Globus pallidus (tissue), 1 donor: ENCODE measurements around the gene ERC1.
A peak's percentile ranks its signal among the peaks of the same experiment; 100 is the strongest.
"Not testable (repeated sequence)": the region's sequence is repeated elsewhere in the genome, so short reads cannot be mapped to it uniquely, and the experiment has no call there.

Source experiments
- DNase-seq: peaks from one replicate; pipeline ENCODE4 v3.0.0-alpha.2; 2015; ENCODE audit warnings: low spot score

ERC1 gene

DNA sequence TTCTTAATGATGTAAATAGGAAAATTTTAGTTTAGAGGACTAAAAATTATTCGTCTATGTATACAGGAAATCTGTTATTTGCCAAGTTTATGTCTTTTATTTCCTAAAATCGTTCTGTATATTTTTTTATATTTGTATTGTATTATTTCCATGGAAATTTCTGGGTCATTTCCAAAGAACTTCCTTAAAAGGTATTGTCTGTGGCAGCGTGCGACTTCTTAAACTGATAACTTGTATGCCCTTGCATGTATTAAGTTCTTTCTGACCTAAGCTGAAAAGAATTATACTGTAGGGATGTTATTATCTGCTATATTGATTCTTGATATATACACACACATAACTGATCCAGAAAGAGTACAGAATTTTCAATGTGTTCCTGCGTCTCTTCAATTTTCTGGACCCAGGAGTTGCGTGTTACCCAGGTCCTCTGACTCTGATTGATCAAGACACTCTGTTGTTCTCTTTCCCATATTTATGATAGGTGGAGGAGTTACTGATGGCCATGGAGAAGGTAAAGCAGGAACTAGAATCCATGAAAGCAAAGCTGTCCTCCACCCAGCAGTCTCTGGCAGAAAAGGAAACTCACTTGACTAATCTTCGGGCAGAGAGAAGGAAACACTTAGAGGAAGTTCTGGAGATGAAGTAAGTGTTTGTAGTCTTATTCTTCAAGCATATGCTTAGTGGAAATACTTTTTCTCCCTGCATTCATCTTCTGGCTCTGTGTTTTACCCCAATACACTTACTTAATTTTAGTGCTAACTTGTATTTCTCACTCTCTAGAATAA lies 298.5 kb downstream of the ERC1 start:
- DNase-seq = peak; percentile 11

DNA sequence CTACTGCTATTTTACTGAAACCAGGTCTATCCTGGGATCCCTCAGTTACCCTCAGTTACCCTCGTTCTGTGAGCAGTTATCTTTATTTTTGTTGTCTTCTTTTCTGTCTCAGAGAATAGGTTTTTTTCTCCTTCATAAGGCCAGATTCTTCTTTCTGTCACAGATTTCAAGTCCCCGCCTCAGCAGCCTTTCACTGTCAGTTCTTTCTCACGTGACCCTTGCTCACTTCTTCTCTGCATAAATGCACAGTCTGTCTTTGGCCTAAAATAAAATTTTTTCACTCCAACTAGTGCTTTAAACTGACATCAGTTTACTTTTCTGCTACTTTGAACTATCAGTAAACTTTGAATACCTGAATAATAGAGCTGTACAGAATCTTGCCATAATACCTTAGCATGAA lies 299.7 kb downstream of the ERC1 start:
- DNase-seq = no peak

DNA sequence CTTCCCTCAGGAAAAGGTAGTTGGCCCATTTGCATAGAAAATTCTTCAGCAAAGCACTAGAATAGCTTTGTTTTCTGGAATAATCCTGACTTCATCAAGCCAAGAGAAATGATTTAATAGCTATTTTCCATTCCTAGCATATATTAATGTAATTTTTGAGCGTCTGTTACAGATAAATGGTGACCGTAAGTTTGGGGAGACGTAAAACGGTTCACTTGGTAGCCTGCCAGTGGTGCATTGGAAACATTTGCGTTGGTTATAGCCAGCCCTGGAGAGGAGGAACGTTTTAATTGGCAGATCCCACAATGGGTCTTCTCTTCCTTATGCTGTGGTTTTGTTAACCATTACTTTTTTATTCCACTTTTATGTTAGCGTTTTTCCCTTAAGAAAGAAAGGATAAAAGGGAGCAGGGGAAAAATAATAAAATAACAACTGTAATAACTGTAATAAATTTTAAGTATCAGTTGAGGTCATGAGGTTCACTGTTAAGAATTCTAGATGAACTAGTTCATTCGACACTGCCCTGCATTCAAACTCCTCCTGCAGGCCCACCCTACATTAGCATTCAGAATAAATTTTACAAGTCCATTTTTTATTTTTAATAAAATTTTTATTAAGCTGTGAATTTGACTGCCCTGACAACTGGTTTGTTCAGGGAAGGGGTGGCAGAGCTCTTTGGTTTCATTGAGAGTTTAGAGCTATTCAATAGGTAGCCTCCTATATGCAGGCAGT lies 300.7 kb downstream of the ERC1 start:
- DNase-seq = no peak

DNA sequence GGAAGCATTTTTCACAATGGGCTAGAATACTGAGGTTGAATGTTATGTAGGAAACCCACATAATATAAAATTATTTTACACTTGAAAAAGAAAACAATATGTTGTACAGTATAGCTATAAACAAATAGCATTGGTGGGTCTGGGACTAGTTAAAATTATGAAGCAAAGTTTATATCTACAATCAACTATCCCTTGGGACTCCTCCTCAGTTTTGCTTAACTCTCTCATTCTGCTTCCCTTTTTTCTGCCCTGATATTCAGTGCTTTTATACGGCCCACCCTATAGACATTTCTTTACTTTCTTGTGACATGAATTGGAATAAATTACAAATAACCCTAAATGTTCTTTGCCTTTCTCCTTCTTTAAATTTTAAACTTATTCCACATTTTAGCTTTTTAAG lies 302.9 kb downstream of the ERC1 start:
- DNase-seq = no peak

DNA sequence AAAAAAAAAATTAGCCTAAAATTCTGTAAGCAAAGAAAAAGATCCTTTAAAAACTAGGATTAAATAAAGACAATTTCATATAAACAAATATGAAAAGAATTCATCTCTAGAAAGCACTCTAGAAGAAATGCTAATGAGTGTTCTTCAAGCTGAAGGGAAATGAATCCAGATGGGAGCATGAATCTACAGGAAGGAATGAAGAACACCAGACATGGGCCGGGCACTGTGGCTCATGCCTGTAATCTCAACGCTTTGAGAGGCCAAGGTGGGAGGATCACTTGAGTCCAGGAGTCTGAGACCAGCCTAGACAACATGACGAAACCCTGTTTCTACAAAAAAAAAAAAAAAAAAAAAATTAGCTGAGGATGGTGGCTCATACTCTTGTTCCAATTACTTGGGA lies 306.2 kb downstream of the ERC1 start:
- no peak for DNase-seq

DNA sequence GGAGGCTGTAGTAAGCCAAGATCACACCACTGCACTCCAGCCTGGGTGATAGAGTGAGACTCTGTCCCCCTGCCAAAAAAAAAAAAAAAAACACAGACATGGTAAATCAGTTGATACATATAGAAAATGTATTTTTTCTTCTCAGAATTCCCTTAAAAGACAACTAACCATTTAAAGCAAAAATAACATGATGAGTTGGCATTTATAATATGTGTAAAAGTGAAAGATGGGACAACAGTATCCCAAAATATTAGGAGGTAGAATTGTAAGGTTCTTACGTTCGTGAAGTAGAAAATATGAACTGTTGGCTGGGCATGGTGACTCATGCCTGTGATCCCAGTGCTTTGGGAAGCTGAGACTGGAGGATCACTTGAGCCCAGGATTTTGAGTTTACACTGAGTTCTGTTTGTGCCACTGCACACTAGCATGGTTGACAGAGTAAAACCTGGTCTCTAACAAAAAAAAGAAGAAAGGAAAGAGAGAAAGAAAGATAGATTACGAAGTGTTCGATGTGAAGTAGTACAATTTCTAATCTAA lies 306.7 kb downstream of the ERC1 start:
- DNase-seq = no peak

DNA sequence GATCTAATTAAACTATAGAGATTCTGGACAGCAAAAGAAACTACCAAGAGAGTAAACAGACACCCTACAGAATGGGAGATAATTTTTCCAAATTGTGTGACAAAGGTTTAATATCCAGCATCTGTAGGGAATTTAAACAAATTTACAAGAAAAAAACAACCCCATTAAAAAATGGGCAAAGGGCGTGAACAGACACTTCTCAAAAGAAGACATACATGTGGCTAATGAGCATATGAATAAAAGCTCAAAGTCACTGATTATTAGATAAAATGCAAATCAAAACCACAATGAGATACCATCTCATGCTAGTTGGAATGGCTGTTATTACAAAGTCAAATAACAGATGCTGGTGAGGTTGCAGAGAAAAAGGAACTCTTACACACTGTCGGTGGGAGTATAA lies 309.4 kb downstream of the ERC1 start:
- DNase-seq = no peak

DNA sequence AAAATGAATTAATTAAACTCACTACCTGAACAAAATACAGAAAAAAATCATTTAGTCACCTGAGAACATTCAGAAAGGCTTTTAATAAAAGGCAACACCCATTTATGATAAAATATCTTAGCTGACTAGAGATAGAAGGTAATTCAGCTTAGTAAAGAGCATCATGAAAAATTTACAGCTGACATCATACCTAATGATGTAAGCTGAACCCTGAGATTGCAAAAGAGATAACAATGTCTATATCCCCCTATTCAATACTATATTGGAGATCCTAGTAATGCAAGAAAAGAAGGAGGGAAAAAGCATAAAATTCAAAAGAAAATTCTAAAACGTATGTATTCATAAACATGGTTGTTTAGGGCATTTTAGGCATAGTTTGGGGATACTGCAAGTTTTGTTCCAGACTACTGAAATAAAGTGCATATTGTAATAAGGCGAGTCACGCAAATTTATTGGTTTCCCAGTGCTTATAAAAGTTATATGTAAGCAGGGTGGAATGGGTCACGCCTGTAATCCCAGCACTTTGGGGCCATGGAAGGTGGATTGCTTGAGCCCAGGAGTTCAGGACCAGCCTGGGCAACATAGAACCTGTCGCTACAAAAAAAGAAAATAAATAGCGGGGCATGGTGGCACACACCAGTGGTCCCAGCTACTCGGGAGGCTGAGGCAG lies 311.3 kb downstream of the ERC1 start:
- no peak for DNase-seq

DNA sequence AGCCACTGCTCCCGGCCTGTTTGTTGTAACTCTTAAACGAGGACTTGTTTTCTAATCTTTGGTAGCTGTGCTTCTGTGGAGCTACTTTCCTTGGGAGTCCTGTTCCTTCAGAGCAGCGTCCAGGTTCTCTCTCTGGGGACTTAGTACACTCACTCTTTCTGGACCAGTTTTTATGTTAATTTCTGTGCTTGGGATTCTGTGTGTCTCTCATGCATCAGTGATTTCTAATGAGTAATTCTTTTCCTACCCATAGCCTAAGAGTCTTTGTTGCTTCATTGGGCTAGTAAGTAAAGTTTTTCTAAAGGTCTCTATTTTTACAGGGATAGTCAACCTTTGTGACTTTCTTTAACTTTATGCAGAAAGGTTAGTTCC lies 314.0 kb downstream of the ERC1 start:
- no peak for DNase-seq

DNA sequence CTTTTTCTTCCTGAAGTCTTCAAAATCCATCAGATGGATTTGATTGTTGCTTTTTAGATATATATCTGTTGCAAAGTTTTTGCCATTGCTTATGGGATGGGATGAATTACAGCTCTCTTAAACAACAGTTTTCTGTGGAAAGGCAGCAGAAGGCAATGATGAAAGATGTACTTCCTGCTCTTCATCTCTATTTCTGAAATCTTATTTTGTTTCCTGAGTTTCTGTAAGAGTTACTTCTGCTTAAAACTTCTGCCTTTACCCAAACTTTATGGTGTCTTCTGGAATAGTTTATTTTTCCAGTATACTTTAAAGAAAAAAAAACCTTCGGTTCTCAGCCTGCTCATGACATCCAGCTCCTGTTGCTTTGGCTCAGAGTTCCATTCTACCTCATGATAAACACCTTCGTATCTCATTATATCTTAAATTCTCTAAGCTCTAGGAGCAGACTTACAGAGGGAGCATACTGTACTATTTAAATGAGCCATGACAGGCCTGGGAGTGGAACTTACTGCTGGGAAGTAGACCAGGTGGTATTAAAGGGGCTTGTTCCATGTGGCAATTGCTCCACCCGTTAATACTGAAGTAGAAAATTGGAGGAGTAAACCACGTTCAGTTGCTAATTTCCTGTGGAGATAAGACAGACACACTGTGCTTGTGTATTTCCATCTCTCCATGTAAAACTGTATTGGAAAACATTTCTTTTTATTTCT lies 314.9 kb downstream of the ERC1 start:
- DNase-seq = no peak

DNA sequence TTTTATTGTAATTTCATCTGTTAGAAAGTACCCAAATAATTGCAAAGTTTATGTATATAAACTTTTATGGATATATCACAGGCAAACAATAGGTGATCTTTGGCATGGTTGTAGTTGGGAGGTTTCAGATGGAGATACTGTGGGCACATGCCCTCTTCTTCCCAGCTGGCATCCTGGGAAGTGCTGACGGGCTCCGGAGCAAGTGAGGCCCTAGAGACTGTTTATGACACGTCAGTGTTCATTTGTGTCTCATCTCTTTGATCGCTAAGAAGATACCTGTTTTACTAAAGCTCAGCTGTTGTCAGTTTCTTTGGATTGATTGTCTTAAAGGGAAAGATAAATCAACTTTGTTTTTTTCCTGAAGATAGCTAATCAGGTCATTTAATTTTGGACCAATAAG lies 315.8 kb downstream of the ERC1 start:
- no peak for DNase-seq

DNA sequence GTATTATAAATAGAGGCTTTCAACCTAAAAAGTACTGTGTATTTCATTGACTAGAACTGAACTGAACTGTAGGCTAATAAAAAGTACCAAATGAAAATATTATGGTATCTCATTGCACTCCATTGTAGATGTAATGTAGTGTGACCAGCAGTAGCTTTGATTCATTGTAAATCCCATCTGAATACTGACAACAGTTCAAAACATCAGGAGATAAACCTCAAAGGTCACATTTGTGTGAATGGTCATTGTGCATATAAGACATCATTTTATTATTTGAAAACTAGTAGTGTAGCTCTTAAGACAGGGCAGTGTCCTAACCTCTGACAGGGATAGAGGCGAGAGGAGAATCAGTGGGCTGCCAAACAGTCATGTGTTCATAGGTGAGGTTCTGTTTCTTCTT lies 316.8 kb downstream of the ERC1 start:
- DNase-seq = no peak

DNA sequence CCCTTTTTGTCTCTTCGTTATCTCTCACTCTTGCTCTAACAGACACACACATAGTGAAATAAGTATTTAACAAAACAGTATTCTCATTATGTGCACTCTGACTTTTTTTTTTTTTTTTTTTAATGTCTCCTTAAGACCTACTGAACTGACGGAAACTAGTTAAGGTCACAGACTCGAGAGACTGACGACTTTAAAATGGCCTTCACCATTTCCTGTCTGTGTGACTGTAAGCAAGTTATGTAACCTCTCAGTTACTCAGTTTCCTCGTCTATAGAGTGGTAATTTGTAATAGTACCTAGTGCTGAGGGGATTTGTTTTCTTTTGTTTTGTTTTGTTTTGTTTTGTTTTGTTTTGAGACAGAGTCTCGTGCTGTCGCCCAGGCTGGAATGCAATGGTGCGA lies 318.6 kb downstream of the ERC1 start:
- DNase-seq = no peak

DNA sequence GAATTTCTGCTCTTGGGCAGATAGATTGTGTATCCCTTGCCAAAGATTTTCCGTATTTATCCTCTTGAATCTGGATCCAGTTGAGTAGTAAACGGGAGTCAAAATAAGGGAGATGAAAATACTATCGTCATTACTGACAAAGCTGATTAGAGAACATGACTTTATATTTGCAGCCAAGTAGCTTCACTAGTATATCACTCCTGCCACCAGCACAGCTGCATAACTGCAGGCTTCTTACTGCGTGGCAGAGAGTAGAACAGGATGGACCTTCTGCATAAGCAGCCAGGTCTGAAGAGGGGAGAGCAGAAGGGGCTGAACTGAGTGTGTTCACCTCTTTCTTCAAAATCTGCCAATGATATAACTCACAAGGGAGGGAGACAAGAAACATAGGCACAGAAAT lies 319.6 kb downstream of the ERC1 start:
- DNase-seq = no peak

DNA sequence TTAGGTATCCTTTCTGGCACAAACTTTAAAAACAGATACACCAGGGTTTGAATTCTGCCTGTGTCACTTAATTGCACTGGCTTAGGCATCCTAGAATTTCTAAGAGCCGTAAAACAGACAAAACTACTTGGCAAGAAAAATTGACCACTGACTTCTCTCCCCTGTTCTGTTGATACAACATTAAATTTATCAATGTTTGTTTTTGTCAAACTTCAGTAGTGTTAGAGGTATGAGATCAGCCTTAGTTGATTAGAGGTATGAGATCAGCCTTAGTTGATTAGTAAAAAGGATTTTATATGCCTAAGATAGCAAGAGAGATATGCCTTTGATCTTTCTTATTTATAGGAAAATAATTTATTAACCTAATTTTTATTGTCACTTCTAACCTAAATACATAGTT lies 320.1 kb downstream of the ERC1 start:
- DNase-seq = no peak

DNA sequence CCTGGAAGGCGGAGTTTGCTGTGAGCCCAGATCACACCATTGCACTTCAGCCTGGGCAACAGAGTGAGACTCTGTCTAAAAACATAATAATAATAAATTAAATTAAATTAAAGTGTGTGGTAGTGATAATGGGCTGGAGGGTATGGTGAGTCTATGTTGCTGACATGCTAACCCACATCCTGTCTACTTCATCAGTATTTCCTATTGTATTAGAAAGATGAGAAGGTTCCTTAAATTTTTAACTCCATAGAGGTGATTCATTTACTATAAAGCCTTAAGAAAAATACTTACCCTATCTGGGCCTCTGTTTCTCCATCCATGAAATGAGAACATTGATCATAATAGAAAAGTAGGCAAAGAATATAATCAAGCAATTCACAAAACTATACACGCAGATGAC lies 322.9 kb downstream of the ERC1 start:
- no peak for DNase-seq

DNA sequence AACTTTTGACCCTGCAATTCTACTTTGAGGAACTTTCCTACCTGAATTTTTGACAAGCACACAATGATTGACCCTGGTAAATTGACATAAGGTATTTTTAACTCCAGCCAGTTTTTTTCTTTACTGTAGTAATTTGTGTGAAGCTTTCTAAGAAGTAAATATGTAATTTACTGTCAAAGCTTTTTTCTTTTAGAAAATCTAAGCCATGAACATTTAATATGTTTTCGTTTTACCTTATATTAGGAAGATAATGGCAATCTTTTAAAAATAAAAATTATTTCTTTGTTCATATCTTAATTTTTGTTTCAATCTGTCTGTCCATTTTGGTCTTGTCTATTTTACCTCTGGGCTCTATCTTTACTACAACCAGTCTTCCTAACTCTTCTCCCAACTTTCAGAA lies 323.5 kb downstream of the ERC1 start:
- no peak for DNase-seq

DNA sequence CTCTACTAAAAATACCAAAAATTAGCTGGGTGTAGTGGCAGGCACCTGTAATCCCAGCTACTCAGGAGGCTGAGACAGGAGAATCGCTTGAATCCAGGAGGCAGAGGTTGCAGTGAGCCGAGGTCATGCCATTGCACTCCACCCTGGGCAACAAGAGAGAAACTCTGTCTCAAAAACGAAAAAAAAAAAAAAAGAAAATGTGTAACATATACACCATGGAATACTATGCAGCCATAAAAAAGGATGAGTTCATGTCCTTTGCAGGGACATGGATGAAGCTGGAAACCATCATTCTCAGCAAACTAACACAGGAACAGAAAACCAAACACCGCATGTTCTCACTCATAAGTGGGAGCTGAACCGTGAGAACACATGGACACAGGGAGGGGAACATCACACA lies 326.0 kb downstream of the ERC1 start:
- not testable (repeated sequence) for DNase-seq

DNA sequence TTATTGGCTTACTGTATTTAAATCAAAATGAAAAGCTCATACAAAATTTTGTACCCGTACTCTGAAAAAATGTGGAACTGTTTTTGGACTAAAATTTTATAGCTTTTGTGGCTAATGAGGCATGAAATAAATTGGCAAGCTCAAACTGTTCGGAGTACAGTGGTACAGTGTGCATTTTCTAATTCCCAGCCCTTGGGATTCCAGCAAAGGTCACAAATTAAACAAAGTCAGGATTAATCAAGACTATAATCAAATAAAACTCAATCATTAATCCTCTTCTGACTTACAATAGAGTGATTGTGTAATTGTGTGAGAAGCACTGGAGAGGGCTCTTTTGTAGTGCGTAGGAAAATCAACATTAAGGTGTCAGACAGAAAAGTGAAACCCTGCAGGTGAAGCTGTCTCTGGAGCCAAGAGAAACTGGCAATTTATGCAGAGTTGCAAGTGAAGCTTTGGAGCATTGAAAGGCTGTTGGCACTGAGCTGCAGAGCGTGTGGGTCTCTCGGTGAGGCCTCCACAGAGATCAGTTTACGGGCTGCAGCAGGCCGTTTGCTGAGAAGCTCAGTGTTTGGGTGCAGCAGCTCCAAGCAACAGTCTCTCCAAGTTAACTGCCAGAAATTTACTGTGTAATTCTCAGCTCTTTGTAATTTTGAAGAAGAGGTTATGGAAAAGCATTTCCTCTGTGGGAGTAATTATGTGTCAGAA lies 327.5 kb downstream of the ERC1 start:
- peak; percentile 55 for DNase-seq

DNA sequence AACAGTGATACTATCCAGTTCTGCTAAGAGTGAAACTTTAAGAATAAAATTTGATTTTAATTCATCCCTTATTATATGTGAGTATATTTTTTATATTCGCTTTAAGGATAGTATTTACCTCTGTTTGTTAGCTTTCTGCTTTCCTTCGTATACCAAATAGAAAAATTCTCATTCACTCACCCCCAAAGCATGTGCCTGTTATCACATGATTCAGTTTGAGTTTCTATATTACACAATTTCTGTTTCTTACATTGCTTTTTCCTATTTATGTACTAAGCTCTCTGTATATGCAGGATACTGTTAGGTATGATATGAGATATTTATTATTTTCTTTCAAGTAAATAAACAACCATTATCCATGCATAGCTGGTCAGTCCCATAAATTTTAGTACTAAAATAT lies 328.2 kb downstream of the ERC1 start:
- DNase-seq = no peak

DNA sequence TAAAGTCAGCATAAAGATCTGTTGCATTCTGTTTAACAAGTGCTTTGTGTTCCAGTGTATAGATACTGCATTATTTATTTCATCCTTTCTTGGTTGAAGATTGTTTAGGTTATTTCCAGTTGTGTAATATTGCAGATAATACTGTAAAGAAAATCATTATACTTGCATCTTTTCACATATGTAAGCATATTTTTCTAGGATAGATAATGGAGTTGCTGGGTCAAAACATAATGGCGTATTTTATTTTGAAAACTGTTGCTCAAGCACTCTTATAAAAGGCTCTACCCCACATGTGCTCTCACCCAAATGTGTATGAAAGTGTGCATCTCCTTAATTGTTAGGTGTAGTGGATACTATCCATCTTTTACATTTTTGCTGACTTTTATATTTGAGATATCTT lies 329.0 kb downstream of the ERC1 start:
- DNase-seq = no peak

DNA sequence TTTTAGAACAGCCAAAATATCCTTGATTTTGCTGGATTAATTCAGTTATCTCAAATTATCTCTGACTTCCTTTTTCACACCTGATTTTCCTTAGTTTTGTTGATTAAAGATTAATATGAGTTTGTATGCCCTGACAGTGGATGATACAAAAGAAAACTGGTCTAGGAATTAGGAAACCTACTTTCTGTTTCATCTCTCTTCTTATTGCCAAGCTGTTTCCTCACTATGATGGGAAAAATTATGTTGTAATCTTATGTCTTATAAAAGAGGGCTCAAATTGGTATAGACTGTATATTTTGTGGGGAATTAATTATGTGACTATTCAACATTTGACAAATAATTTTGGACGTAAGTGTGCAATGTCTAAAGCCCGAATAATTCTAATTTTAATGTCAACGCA lies 331.8 kb downstream of the ERC1 start:
- no peak for DNase-seq
